GM21381 (cell line): ENCODE measurements around the gene CAPZB.

Source experiments
- ATAC-seq: cut with Tn5 transposase; IDR thresholded peaks from one replicate; pipeline ENCODE4 v1.9.1; 2021; ENCODE audit warnings: mild to moderate bottlenecking, moderate library complexity; ENCODE audit not compliant: unreplicated experiment

The CAPZB gene

GRCh38 chr1:19410393-19410792 is 74.9 kb downstream of the CAPZB start:
- ATAC-seq, result no peak

DNA sequence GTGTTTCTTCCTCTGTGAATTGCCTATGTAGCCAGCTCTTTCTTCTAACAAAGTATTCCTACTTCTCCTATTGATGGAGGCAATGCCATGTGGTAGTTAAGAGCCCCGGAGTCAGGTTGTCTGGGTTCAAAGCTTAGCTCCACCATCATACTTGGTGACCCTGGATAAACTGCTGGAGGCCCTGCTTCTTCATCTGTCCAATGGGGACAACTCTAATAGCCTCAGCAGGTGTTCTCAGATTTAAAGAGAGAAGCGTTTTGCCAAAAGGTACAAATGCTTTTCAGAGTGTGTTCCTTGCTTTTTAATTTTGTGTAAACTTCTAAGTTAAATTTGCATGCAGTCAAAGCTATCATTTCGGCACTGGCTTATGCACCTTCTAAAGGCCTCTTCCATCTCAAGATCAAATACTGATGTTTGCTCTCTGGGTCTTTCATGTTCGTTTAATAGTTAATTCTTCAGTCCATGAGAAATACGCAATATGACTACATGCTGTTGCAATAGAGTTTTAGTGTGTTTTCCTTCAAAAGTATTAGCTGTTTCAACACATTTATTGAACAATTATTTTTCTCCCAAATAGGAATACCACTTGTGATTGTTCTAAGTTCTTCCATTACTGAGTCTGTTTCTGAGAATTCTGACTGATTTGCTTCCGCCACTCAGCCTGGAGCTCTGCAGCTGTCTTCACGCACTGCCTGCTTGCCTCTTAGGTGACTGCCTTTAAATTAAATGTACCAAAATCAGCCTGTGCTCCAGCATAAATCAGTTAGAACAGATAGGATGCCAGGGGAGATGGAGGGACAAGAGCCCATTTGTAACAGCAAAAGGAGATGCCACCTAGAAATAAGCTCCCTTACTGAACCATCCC is 75.6 kb downstream of the CAPZB start:
- ATAC-seq, result no peak

DNA sequence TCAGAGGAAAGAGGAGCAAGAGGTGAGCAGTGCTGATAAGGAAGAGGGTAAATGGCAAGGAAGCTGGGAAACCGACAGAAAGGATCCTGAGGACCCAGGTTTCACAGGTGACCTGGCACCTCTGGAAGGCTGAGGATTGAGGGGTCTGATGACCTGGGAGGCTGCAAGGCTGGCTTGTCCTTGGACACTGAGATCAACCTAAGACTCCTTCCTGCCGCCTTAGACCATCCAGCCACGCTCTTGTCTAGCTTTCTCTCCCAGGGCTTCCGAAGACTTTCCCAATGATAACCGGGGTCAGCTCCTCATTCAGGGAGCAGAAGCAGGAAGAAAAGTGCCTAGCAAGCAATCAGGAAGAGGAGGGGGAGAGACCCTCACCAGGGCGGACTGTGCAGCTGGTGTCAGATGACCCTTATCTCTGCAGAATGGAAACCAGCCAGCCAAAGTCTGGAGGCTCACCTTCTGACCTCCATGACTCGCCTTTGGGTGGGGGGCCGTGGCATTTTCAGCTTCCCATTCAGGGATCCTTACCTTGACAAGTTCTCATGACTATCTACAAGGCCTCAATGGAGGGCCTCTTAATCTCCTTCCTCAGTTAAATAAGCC is 77.7 kb downstream of the CAPZB start:
- no peak for ATAC-seq

GRCh38 chr1:19406680-19407079 is 78.7 kb downstream of the CAPZB start:
- ATAC-seq, result no peak

GRCh38 chr1:19405761-19406487 is 79.4 kb downstream of the CAPZB start:
- no peak for ATAC-seq

DNA sequence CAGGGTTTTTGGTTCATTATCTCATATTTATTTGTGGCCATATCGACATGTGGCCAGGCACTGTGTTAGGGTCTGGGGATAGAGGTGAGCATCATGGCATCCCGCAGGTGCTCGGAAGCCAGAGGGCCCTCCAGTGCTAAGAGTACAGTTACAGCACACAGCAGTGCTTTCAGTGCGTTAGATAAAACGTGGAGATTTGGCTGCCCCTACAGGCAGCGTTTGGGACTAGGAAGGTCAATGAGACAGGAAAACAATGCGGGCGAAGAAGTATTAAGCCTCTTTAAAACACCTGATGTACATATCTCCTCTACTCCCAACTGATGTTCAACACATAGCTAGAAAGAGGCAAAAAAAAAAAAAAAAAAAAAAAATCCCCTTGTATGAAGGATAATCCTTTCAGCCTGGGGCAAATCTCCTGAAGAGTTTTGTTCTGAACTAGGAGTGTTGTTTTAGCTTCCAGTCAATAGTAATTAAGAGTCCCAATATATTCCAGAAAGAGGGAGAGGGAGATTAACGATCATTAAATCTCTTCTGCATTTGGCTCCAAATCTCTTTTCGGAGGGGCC is 80.1 kb downstream of the CAPZB start:
- ATAC-seq, result no peak

DNA sequence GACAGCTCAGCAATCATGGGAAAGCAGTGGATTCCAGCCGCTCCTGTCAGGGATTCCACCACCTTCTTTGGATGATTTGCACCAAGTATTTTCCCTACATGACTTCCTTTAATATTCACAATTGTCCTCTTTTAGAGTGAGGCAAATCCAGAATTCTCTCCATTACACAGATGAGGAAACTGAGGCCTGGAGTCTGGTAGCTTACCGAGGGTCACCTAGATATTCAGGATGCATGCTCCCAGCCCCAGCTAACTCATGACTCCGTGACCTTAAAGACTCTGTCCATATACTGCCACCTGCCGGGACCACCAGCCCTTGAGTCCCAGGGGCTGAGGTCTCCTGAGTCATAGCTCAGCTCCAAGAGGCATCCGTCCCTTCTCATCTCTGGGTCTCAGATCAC is 80.6 kb downstream of the CAPZB start:
- ATAC-seq, result no peak

- no peak for ATAC-seq
These were observed 82.1 kb downstream of the CAPZB start for GRCh38 chr1:19403256-19403655.

DNA sequence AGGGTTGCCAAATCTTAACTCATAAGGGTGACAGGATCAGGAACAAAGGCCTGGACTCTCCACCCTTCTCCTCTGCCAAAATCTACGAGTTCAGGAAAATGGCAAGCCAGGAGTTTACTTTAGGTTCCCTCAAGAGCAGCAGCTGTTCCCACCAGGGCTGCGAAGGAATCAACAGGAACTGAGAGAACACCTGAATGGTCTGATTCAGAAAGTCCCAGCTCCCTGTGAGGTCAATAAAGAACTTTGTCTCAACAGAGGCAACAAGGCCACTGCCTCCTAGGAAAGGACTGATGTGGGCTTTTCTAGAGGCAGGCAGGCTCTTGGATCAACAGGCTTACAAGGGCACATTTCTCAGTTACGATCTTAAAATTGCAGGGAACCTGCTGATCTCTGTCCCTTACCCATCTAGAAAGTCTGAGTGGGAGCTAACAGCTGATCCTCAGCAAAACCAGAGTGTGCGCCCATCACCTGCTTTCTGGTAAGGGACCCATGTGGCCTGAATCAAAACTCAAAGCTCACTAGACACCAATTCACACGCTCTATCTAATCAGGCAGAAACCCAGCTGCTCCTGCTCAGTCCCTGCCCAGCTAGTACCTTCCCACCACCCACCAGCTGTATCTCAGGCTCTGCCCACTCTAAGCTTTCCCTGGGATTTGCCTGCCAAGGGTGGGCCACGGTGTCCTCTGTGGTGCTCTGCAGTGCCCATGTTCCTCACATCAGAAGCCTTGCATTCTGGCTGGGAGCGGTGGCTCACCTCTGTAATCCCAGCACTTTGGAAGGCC is 83.1 kb downstream of the CAPZB start:
- no peak for ATAC-seq

DNA sequence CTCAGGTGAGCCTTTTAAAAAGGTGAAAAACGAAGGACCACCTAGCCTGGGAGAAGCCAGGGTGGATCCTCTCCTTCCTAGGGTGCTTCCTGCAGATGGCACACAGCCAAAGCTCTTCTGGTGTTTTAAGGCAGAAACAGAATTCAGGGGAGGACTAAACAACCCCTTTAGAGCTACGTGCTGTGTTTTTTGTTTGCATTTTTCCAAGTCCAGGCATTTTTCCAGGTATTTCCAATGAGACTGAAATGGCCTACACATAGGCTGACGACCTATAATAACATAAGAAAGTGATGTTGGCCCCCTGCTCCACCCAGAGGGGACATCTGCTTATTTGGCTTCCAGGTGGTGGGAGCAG is 83.8 kb downstream of the CAPZB start:
- ATAC-seq, result no peak

DNA sequence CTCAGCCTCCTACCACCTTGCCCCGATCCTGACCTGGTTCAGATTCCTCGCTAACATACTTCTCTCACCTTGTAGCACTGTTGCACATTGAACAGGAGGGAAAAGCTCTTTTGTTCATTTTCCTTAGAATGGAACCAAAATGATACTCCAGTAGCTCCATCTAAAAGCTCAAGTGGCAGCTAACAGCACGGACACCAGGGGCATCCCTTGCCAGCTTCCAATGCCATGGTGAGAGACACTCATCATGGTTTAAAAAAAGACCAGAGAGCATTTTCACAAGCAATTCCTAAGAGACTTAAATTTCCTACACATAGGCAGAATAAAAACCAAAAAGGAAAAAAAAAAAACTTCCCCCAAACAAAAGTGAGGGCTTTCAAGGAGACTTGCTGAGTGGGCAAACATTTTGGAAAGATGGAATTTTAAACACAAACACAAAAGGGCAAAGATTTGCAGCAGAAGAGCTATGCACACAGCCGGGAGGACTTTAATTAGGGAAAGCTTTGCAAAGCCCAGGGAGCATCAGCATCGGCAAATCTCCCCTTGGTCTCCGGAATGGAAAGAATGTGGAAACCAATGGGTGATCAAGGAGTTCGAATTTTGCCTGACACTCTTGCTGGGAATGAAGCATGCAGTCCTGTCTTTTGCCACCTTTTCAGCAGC is 84.3 kb downstream of the CAPZB start:
- ATAC-seq, result no peak

- no peak for ATAC-seq
These were observed 85.1 kb downstream of the CAPZB start for GRCh38 chr1:19400192-19400611.

- no peak for ATAC-seq
These were observed 87.0 kb downstream of the CAPZB start for GRCh38 chr1:19398309-19398760.

DNA sequence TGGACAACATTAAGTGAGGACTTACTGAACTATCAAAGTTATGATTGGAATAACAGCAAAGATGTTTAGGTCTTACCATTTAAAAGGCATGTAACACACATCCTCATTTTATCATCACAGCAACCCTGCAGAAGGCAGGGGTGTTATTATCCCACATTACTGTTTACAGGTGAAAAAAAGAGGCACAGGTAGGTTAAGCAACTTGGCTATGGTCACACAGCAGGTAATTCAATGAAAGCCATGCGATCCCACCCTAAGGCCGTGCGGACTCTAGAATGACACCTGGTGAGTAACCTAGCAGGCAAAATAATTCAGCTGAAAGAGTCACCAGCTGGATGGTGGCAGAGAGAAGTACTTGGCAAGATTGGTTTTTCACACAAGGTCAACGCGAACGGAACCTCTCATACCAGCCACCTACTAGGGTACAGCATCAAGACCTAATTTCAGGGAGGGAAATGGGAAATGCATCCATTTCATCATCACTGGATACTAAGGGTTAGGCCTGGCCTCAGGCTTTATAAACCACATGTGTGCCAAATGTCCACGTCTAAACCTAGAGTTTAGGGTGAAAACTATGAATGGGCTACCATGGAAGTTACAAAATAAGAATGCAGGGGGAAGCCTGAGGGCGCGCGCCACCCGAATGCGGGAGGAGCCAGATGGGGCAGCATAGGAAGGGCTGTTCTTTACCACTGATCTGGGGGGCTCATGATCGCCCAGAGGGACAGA is 88.0 kb downstream of the CAPZB start:
- ATAC-seq, result no peak

- no peak for ATAC-seq
These were observed 89.1 kb downstream of the CAPZB start for GRCh38 chr1:19396280-19396679.

DNA sequence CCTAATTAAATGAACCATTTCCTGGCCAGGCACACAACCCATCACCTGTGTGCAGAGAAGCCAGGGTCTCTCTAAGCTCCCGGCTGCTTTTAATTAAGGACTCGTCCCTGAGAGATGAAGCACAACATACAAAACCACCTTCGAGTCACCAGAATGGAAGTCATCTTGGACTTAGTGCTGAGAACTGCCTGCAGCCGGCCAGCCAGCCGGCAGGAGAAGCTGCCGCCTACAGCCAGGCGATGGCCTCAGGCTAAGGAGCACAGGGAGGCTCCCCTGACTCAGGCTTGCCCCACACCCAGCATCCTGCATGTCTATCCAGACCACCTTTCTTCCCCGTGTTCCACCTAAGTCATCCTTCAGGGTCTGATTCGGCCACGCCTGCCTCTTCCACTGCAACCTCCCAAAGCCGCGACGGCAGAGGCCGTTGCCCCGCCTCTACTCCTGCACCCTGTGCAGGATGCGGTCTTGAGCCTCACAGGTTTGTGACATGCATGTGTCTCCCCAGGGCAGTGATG is 89.6 kb downstream of the CAPZB start:
- ATAC-seq, result no peak

DNA sequence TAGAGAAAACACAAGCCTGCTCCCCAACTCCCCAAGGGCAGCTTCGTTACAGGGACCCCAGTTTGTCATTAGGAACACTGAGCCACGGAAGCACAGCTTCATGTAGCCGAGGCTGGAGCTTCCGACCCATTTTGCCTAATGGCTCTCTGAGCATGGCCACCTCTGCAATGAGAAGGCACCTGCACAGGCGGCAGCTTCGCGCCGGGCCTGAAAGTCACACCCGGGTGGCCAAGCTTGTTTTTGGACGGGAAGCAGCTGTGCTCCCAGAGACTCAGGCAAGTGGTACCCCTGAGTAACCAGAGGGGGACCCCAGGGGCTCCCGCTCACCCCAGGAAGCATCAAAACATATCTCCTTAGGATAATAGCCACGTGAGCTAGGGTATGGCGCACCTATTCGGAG is 92.3 kb downstream of the CAPZB start:
- ATAC-seq, result no peak

- ATAC-seq, result no peak
These were observed 93.1 kb downstream of the CAPZB start for GRCh38 chr1:19392221-19392620.

- no peak for ATAC-seq
These were observed 93.8 kb downstream of the CAPZB start for GRCh38 chr1:19391596-19391981.
